Measurements from ENCODE around the gene ZNF502. TPM values are rescaled to one million over a fixed set of nuclear protein-coding genes. Genes with fewer than 3 reads are reported as not detected.

Gene ZNF502
- total and polyA plus RNA-seq, 9 donors, result 4.1 to 11.2 (median 7.8) TPM

DNA sequence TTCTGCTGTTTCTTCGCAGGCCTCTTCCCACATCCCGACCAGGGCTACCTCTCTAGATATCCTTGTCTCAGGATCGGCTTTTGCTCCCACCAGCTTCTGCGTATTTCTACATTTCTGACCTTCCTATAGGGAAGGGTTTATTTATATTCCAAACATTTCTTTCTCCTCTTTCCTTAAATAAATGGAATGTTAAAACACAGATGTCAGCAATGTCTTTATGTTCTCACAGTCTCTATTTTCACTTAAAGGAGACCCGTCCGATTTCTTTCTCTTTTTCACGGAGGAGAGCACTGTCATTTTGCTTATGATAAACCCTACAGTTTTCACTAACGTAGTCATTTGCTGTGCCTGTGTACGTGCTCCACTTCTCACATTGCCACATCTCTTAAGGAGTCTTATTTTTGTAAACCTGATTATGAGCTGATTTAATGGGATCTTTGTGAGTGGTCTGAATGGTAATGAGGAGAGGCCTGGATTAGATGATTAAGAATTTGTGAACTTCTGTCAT is 49.8 kb downstream of the ZNF502 start:
- 1 to 3% (median 1%) methylated on average over 9 of the region's 9 CpGs for WGBS, 3 donors
- Histone ChIP-seq H3K36me3 (no peaks in the 10 kb centered on the region), H3K27ac (no peak overlapping the region), H3K27me3 (no peaks in the 10 kb centered on the region), H3K9me3 (peaks cover 0 to 4% of the 10 kb centered on the region in 2 donors), H3K4me1 (ENCODE audit: insufficient read depth) (peaks cover 3% of the 10 kb centered on the region), H3K4me3 (peak overlapping the region; percentile 87)
- no peak for DNase-seq
- TF ChIP-seq EP300 (IDR thresholded peaks at IDR 0.05), result no peak
- no peak for TF ChIP-seq CTCF (IDR thresholded peaks at IDR 0.05)
- TF ChIP-seq POLR2A (IDR thresholded peaks at IDR 0.05), result no peak
- intact Hi-C loops (cut with DNase I), result no loop called here

GRCh38 chr3:44762690-44763089 is 50.2 kb downstream of the ZNF502 start:
- peaks cover 3% of the 10 kb centered on the region for H3K4me1 ChIP-seq (ENCODE audit: insufficient read depth)
- no peak for TF ChIP-seq EP300 (IDR thresholded peaks at IDR 0.05)
- TF ChIP-seq CTCF (IDR thresholded peaks at IDR 0.05), result no peak
- TF ChIP-seq POLR2A (IDR thresholded peaks at IDR 0.05), result no peak
- no peak overlapping the region for H3K4me3 ChIP-seq
- intact Hi-C loops (cut with DNase I), result no loop called here
- 29 to 41% (median 30%) methylated on average over 5 of the region's 5 CpGs for WGBS, 3 donors
- H3K27me3 ChIP-seq, result no peaks in the 10 kb centered on the region
- H3K27ac ChIP-seq, result no peak overlapping the region
- H3K9me3 ChIP-seq, result peaks cover 0 to 4% of the 10 kb centered on the region in 2 donors
- no peak for DNase-seq
- H3K36me3 ChIP-seq, result no peaks in the 10 kb centered on the region

GRCh38 chr3:44764248-44764647 is 51.8 kb downstream of the ZNF502 start:
- Histone ChIP-seq H3K9me3 (no peaks in the 10 kb centered on the region), H3K36me3 (no peaks in the 10 kb centered on the region), H3K27ac (no peak overlapping the region), H3K27me3 (no peaks in the 10 kb centered on the region), H3K4me1 (ENCODE audit: insufficient read depth) (peaks cover 3% of the 10 kb centered on the region), H3K4me3 (no peak overlapping the region)
- intact Hi-C loops (cut with DNase I), result no loop called here
- TF ChIP-seq POLR2A (IDR thresholded peaks at IDR 0.05), result no peak
- no peak for TF ChIP-seq CTCF (IDR thresholded peaks at IDR 0.05)
- no peak for TF ChIP-seq EP300 (IDR thresholded peaks at IDR 0.05)
- DNase-seq, result no peak

- no peak for TF ChIP-seq EP300 (IDR thresholded peaks at IDR 0.05)
- TF ChIP-seq POLR2A (IDR thresholded peaks at IDR 0.05), result no peak
- TF ChIP-seq CTCF (IDR thresholded peaks at IDR 0.05), result no peak
- no peaks in the 10 kb centered on the region for H3K4me1 ChIP-seq (ENCODE audit: insufficient read depth)
- 93 to 97% (median 95%) methylated on average over 1 of the region's 1 CpG for WGBS, 3 donors
- H3K27ac ChIP-seq, result no peak overlapping the region
- peaks cover 0 to 4% of the 10 kb centered on the region in 2 donors for H3K9me3 ChIP-seq
- H3K36me3 ChIP-seq, result no peaks in the 10 kb centered on the region
- H3K4me3 ChIP-seq, result no peak overlapping the region
- intact Hi-C loops (cut with DNase I), result no loop called here
- H3K27me3 ChIP-seq, result no peaks in the 10 kb centered on the region
- no peak for DNase-seq
Measured at GRCh38 chr3:44771424-44772098, 59.1 kb downstream of the ZNF502 start.
